NOMO-1 (cell line): ENCODE measurements around the gene HTRA3.
"Not testable (repeated sequence)": the region's sequence is repeated elsewhere in the genome, so short reads cannot be mapped to it uniquely, and the experiment has no call there.

Experiments used
- DNase-seq, 2 experiments: peaks; one replicate each; lab custom pipeline; 2025; ENCODE audit not compliant: unreplicated experiment in 2 of 2; lab: John Stamatoyannopoulos, UW

The HTRA3 gene

GRCh38 chr4:8338351-8338961, 68.9 kb downstream of the HTRA3 start:
- DNase-seq = peak in 1 of 2 experiments; percentile 2

DNA sequence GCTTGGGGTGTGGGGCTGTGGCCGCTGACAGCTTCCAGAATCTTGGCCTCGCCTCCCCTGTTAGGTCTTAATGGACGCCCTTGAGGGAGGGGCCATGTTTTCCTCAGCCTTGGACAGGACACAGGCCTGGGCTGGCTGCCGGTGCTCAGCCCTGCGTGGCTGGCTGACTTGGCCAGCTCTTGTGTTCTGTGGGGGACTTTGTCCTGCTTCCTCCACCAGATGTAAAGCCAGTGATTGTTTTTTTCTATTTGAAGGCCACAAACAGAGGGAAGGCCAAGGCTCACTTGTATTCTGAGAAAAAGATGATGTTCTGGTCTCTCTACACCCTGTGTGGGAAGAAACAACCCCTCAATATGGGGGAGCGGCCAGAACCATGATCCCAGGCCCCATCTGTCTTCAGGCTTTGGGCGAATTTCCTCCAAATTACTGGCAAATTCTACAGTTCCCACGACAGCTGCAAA, 71.3 kb downstream of the HTRA3 start:
- DNase-seq = no peak

DNA sequence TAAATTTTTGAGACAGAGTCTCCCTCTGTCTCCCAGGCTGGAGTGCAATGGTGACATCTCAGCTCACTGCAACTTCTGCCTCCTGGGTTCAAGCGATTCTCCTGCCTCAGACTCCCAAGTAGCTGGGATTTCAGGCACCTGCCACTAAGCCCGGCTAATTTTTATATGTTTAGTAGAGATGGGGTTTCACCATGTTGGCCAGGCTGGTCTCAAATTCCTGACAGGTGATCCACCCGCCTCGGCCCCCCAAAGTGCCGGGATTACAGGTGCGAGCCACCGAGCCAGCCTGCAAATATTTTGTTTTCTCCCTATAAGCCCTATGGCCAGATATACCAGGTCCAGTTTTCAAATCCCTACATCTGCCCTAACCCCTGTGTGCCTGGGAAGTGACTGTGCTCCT, 71.7 kb downstream of the HTRA3 start:
- DNase-seq = not testable (repeated sequence)

DNA sequence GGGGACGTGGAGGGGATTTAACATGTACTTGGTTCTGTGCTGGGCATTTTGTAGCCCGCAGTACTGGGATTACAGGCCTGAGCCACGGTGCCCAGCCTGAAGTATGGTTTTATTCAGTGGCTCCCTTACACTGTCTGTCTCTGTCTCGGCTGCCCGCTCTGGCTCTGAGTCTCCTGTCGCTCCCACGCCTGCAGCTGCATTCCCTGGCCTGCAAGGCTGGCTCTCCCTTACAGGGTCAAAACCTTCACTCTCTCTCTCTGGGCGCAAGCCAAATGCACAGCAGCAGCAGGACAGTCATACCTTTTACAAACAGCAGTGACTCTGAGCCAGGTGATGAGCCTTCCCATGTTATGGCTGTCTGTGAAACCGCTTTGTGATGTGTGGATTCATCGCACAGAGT, 72.1 kb downstream of the HTRA3 start:
- no peak for DNase-seq

GRCh38 chr4:8342651-8343261, 73.2 kb downstream of the HTRA3 start:
- DNase-seq = no peak

GRCh38 chr4:8343262-8343966, 73.9 kb downstream of the HTRA3 start:
- no peak for DNase-seq

DNA sequence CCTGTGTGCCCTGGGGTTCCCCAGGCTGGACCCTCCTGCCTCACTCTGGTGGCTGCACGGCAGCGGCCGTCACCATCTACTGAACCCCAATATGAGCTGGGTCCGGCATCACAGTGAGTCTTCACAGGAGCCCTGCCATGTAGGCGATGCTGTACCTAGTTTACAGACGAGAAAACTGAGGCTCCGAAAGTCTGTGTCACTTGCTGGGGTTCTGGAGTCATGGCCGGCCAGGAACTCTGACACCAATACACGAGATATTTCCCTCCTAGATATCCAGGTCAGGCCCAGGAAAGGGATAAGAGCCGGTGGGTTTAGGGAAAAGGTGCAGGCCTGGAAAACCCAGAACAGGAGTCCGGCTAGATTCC, 74.4 kb downstream of the HTRA3 start:
- DNase-seq = no peak

GRCh38 chr4:8344377-8344776, 74.8 kb downstream of the HTRA3 start:
- DNase-seq = no peak

- DNase-seq = no peak
These were observed 75.7 kb downstream of the HTRA3 start for GRCh38 chr4:8345053-8345945.

DNA sequence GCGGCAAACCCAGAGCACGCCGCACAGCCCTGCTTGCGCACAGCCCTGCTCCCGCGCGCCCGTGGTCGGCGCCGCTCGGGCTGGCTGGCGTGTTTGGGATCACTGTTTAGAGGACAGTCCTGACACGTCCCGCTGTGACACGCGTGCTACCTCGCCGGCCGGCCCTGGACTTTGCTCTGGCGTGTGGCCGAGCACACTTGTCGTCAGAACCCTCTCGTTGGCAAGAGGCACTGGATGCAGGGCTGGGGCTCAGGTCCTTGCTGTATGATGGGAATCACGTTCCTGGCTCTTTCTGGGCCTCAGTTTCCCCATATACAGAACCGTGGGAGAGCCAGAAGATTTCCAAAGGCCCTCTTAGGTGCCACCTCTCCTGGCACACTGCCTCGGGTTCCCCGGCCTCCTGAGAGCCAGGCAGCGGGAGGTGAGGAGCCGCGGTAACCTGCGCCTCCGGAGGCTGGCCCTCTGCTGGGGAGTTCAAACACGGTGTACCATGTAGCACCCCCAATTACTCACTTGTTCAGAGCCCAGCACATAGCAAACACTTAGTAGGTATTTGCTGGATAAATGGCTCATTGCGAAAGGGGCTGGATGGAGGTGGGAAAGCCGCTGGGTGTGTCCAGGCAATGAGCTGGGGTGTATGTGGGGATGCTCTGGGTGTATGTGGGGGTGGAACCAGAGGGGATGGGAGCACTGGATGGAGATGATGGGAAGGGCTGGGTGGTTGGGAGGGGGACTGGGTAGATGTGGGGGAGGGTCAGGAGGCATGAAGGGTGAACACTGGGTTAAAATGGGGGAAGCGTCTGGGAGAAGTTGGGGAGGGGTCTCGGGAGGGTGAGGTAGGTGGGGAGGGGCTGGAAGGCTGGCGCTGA, 76.6 kb downstream of the HTRA3 start:
- no peak for DNase-seq

- DNase-seq = no peak
These were observed 77.5 kb downstream of the HTRA3 start for GRCh38 chr4:8346838-8347605.

- DNase-seq = no peak
These were observed 78.1 kb downstream of the HTRA3 start for GRCh38 chr4:8347660-8348059.

- peak; percentile 30 to 39 for DNase-seq
These were observed 78.5 kb downstream of the HTRA3 start for GRCh38 chr4:8348071-8348470.

GRCh38 chr4:8349236-8349635, 79.7 kb downstream of the HTRA3 start:
- not testable (repeated sequence) for DNase-seq

- no peak for DNase-seq
These were observed 80.2 kb downstream of the HTRA3 start for GRCh38 chr4:8349664-8350236.

- no peak for DNase-seq
These were observed 80.8 kb downstream of the HTRA3 start for GRCh38 chr4:8350352-8350751.

- DNase-seq = no peak
These were observed 81.4 kb downstream of the HTRA3 start for GRCh38 chr4:8350841-8351461.

- DNase-seq = no peak
These were observed 82.4 kb downstream of the HTRA3 start for GRCh38 chr4:8351931-8352367.
